OCI-LY3 (cell line): ENCODE measurements around the gene ENC1.

Experiments used
- H2AFZ ChIP-seq: fragments of 200-600, 300-600 bp; shearing (Covaris generic); 2 replicates; pipeline ENCODE4 v1.6.0; 2014; ENCODE audit warnings: antibody characterized with exemption, low read depth, low read length
- H3K27ac ChIP-seq: fragments of 200-600, 300-600 bp; sonication (generic); 2 replicates; pipeline ENCODE4 v1.5.1; 2014; ENCODE audit warnings: mild to moderate bottlenecking, low read length, moderate library complexity, mixed read lengths
- H3K27me3 ChIP-seq: fragments of 200-600, 300-600 bp; sonication (generic); 2 replicates; pipeline ENCODE4 v1.6.1; 2014; ENCODE audit warnings: low read depth, low read length, mixed read lengths
- H3K36me3 ChIP-seq: fragments of 200-600, 300-600 bp; sonication (generic); replicated peaks from 2 replicates; pipeline ENCODE3; 2014; ENCODE audit warnings: low read depth, low read length, mixed read lengths
- H3K4me1 ChIP-seq: fragments of 300-600, 200-600 bp; sonication (generic); 2 replicates; pipeline ENCODE4 v1.6.1; 2014; ENCODE audit warnings: low read length, mixed read lengths
- H3K4me2 ChIP-seq: fragments of 200-600, 300-600 bp; sonication (generic); 2 replicates; pipeline ENCODE4 v1.6.1; 2014; ENCODE audit warnings: low read length, mixed read lengths
- H3K4me3 ChIP-seq: fragments of 300-600, 200-600 bp; sonication (generic); 2 replicates; pipeline ENCODE4 v1.5.1; 2014; ENCODE audit warnings: antibody characterized with exemption, mild to moderate bottlenecking, low read length, moderate library complexity
- H3K79me2 ChIP-seq: fragments of 300-600, 200-600 bp; shearing (Covaris generic); 2 replicates; pipeline ENCODE4 v1.6.1; 2014; ENCODE audit warnings: mild to moderate bottlenecking, low read length, mixed read lengths
- H3K9ac ChIP-seq: fragments of 300-600, 200-600 bp; shearing (Covaris generic); 2 replicates; pipeline ENCODE4 v1.6.0; 2014; ENCODE audit warnings: mild to moderate bottlenecking, low read length, moderate library complexity
- H3K9me3 ChIP-seq: fragments of 200-600, 300-600 bp; shearing (Covaris generic); 2 replicates; pipeline ENCODE4 v1.6.1; 2014; ENCODE audit warnings: low read length, mixed read lengths; ENCODE audit not compliant: insufficient read depth
- H4K20me1 ChIP-seq: fragments of 200-600, 300-600 bp; sonication (generic); 2 replicates; pipeline ENCODE4 v1.6.1; 2016; ENCODE audit warnings: low read length, mixed read lengths; ENCODE audit not compliant: insufficient read depth
- CTCF ChIP-seq: fragments of 200-600, 300-600 bp; sonication (generic); IDR thresholded peaks from 2 replicates; pipeline ENCODE4 v1.5.1; 2014; ENCODE audit warnings: antibody characterized with exemption, low read length, low read depth
- EZH2phosphoT487 ChIP-seq: fragments of 200-600 bp; shearing (Covaris generic); IDR thresholded peaks from 2 replicates; pipeline ENCODE4 v1.6.1; 2018; ENCODE audit warnings: antibody characterized with exemption, mixed run types, low read depth

Gene ENC1, protein sequence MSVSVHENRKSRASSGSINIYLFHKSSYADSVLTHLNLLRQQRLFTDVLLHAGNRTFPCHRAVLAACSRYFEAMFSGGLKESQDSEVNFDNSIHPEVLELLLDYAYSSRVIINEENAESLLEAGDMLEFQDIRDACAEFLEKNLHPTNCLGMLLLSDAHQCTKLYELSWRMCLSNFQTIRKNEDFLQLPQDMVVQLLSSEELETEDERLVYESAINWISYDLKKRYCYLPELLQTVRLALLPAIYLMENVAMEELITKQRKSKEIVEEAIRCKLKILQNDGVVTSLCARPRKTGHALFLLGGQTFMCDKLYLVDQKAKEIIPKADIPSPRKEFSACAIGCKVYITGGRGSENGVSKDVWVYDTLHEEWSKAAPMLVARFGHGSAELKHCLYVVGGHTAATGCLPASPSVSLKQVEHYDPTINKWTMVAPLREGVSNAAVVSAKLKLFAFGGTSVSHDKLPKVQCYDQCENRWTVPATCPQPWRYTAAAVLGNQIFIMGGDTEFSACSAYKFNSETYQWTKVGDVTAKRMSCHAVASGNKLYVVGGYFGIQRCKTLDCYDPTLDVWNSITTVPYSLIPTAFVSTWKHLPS

DNA sequence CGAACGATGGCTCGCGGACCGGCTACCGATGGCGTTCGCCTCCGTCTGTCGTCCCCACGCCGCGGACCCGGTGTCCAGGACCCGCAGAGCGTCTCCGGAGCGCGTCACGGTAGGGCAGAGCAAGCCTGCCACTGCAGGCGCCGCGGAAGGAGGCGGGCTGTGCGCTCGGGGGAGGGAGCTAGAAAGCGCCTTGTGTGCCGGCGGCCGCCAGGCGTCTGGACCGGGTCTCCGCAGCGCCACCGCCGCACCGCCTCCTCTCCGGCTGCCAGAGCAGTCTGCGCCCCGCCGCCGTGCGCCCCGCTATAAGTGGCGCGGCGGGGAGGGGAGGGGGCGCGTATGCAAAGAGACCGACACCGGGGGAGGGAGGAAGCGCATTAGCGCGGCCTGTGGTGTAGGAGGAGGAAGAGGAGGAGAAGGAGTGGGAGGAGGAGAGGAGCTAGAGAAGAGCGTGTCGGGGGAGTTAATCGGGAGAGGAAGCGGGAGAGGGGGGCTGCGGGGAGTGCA is at the start of gene ENC1:
Gene ENC1, minus strand, starts transcription at position 279 of the 504 bp plus-strand sequence. CDS start 4,243 bp downstream, outside the sequence.
- Histone ChIP-seq H3K4me3 (peak within 1 kb of the TSS; percentile 92), H3K9me3 (no peaks in the 10 kb centered on the region), H3K27me3 (peaks cover 37% of the 10 kb centered on the region), H3K9ac (peak within 1 kb of the TSS; percentile 51; the same call in 1 of the 2 replicates), H4K20me1 (peaks cover 11% of the 10 kb centered on the region; the same call in 1 of the 2 replicates), H3K27ac (no peak within 1 kb of the TSS), H3K79me2 (no peaks in the 10 kb centered on the region), H3K4me1 (peaks cover 17% of the 10 kb centered on the region), H3K36me3 (no peaks in the 10 kb centered on the region), H2AFZ (peak within 1 kb of the TSS; percentile 66; the same call in 1 of the 2 replicates), H3K4me2 (peak within 1 kb of the TSS; percentile 98)
- TF ChIP-seq EZH2phosphoT487, result no peak
- peak; percentile 27 for TF ChIP-seq CTCF

GRCh38 chr5:74686962-74687751 is 46.6 kb upstream of the ENC1 start:
- Histone ChIP-seq H2AFZ (no peak overlapping the region), H3K79me2 (peaks cover 17% of the 10 kb centered on the region), H4K20me1 (no peaks in the 10 kb centered on the region), H3K9me3 (no peaks in the 10 kb centered on the region), H3K27ac (no peak overlapping the region), H3K9ac (no peak overlapping the region), H3K4me1 (peaks cover 8% of the 10 kb centered on the region), H3K36me3 (peaks cover 3% of the 10 kb centered on the region), H3K4me2 (no peak overlapping the region), H3K4me3 (no peak overlapping the region), H3K27me3 (no peaks in the 10 kb centered on the region)
- TF ChIP-seq CTCF, result no peak
- TF ChIP-seq EZH2phosphoT487, result no peak

DNA sequence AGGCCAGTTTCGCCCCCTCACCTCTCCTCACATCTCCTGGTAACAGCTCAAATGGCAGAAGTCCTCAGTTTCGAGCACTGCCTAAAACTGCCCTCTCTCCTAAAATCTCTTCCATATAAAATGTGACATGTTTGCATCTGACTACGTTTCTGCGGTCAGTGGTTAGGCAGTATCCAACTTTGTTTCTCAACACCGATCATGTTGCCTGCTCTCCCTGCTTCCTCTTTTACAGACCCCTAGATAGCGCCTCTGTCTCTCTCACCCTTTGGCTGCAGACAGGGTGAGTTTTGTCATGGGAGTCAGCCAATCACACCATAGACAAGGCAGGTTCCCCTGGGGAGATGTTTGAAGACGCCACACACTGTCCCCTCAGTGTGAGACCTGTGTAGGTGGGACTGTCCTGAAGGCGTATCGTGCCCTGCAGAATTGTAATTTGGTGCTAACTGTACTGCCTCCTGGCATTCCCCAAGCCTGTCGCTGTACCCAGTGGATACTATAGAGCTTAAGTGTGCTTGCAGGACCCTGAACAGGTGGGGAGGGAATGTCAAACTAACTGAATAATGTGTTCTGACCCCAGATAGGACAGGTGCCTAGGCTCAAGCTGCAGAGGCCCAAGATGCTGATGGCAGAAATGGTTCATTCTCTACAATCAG is 45.6 kb upstream of the ENC1 start:
- Histone ChIP-seq H4K20me1 (no peaks in the 10 kb centered on the region), H3K9ac (peak overlapping the region; percentile 92), H3K27me3 (no peaks in the 10 kb centered on the region), H3K4me1 (peaks cover 10% of the 10 kb centered on the region), H3K79me2 (peaks cover 17% of the 10 kb centered on the region), H3K9me3 (no peaks in the 10 kb centered on the region), H3K36me3 (peaks cover 3% of the 10 kb centered on the region), H3K27ac (no peak overlapping the region), H3K4me2 (peak overlapping the region; percentile 90), H2AFZ (no peak overlapping the region), H3K4me3 (peak overlapping the region; percentile 98)
- TF ChIP-seq CTCF, result no peak
- no peak for TF ChIP-seq EZH2phosphoT487
